Endodermal cell (in vitro differentiated cells): ENCODE data around the gene CHPF2. TPM values are rescaled to one million over a fixed set of nuclear protein-coding genes. Genes with fewer than 3 reads are reported as not detected.

Experiments used
- DNase-seq: peaks from one replicate; pipeline ENCODE4 v3.0.0-alpha.2; 2017
- H3K27ac ChIP-seq: 2 replicates; pipeline ENCODE4 v1.5.1; 2013; ENCODE audit warnings: mild to moderate bottlenecking, low read depth, low read length, moderate library complexity
- H3K27me3 ChIP-seq: 2 replicates; pipeline ENCODE4 v1.6.1; 2013; ENCODE audit warnings: mild to moderate bottlenecking, low read length, moderate library complexity; ENCODE audit not compliant: insufficient read depth, control insufficient read depth, poor library complexity, severe bottlenecking
- H3K36me3 ChIP-seq: 2 replicates; pipeline ENCODE4 v1.7.0; 2013; ENCODE audit warnings: mild to moderate bottlenecking, low read length, moderate library complexity; ENCODE audit not compliant: control insufficient read depth, insufficient read depth
- H3K4me1 ChIP-seq: one replicate; pipeline ENCODE4 v1.7.0; 2013; ENCODE audit warnings: low read length; ENCODE audit not compliant: control insufficient read depth, insufficient read depth
- H3K4me3 ChIP-seq: 2 replicates; pipeline ENCODE4 v1.5.1; 2013; ENCODE audit warnings: mild to moderate bottlenecking, low read length, moderate library complexity
- H3K9ac ChIP-seq: 2 replicates; pipeline ENCODE4 v1.6.1; 2013; ENCODE audit warnings: mild to moderate bottlenecking, low read length, moderate library complexity; ENCODE audit not compliant: poor library complexity, severe bottlenecking; ENCODE audit errors: extremely low read depth
- H3K9me3 ChIP-seq: 2 replicates; pipeline ENCODE4 v1.6.1; 2013; ENCODE audit warnings: mild to moderate bottlenecking, low read length, moderate library complexity; ENCODE audit not compliant: control insufficient read depth
- H3K27ac Mint-ChIP-seq: 2 replicates; pipeline ENCODE4 v1.8.0; 2020; ENCODE audit warnings: mixed read lengths
- H3K27me3 Mint-ChIP-seq: 2 replicates; pipeline ENCODE4 v1.8.0; 2021; ENCODE audit warnings: mild to moderate bottlenecking, mixed read lengths; ENCODE audit not compliant: insufficient read depth
- H3K36me3 Mint-ChIP-seq: 2 replicates; pipeline ENCODE4 v1.8.0; 2020; ENCODE audit warnings: low read depth, mixed read lengths
- H3K4me1 Mint-ChIP-seq: 2 replicates; pipeline ENCODE4 v1.8.0; 2020; ENCODE audit warnings: mixed read lengths
- H3K4me3 Mint-ChIP-seq: 2 replicates; pipeline ENCODE4 v1.8.0; 2020; ENCODE audit warnings: mild to moderate bottlenecking, moderate library complexity, mixed read lengths
- H3K9me3 Mint-ChIP-seq: 2 replicates; pipeline ENCODE4 v1.8.0; 2020; ENCODE audit warnings: mild to moderate bottlenecking, mixed read lengths
- CTCF ChIP-seq: fragments of 200-600 bp; sonication (generic); conservative IDR thresholded peaks from 2 replicates; pipeline ENCODE4 v1.5.0; 2021; ENCODE audit warnings: antibody characterized with exemption, mild to moderate bottlenecking
- WGBS, 2 experiments: methylation state at CpG; one replicate each; pipeline versions ENCODE4 v1.1.5 to v1.1.7; 2013; ENCODE audit warnings: missing lambda C conversion rate in 2 of 2, mixed read lengths in 1 of 2; ENCODE audit not compliant: insufficient coverage in 1 of 2, insufficient read length in 1 of 2; 5-methylcytosine and 5-hydroxymethylcytosine counted together
- total RNA-seq, 2 donors: library from RNA; stranded (reverse); fragmentation: NEBNext Ultra II Directional in 1 of 2; extraction: Animal tissue kit (Norgen Biotek cat#: 25700) in 1 of 2; gene quantifications; 2 replicates in 1 of 2; 3 replicates in 1 of 2; pipeline ENCODE4 v1.2.1, GENCODE V29; 2021

Gene CHPF2
- total RNA-seq, 2 donors from 2014 or later = 31.9 to 35.6 TPM

- peaks cover 25% of the 10 kb centered on the region for H3K27me3 Mint-ChIP-seq
- H3K27ac ChIP-seq = no peak within 1 kb of the TSS
- no peaks in the 10 kb centered on the region for H3K4me1 ChIP-seq
- no peaks in the 10 kb centered on the region for H3K9me3 Mint-ChIP-seq
- H3K4me1 Mint-ChIP-seq = no peaks in the 10 kb centered on the region
- WGBS, 2 experiments = 86 to 88% methylated on average over 9 to 22 of the region's 22 CpGs
- H3K36me3 Mint-ChIP-seq = no peaks in the 10 kb centered on the region
- H3K36me3 ChIP-seq = no peaks in the 10 kb centered on the region
- TF ChIP-seq CTCF = no peak
- no peak within 1 kb of the TSS for H3K4me3 Mint-ChIP-seq
- H3K27me3 ChIP-seq = peaks cover 9% of the 10 kb centered on the region
- DNase-seq = no peak
- H3K4me3 ChIP-seq = no peak within 1 kb of the TSS
- H3K9ac ChIP-seq = no peak within 1 kb of the TSS
- no peaks in the 10 kb centered on the region for H3K9me3 ChIP-seq
- no peak within 1 kb of the TSS for H3K27ac Mint-ChIP-seq
Measured at GRCh38 chr7:151186640-151187408, 45.5 kb upstream of the CHPF2 start, which contains the start of gene ASB10. Gene ASB10, minus strand, starts transcription at chr7:151187250. Its CDS starts 120 bp downstream, at chr7:151187130.

- H3K27me3 Mint-ChIP-seq = peaks cover 20% of the 10 kb centered on the region
- no peak overlapping the region for H3K4me3 Mint-ChIP-seq
- H3K9me3 ChIP-seq = no peaks in the 10 kb centered on the region
- no peaks in the 10 kb centered on the region for H3K36me3 ChIP-seq
- no peaks in the 10 kb centered on the region for H3K4me1 Mint-ChIP-seq
- H3K27ac ChIP-seq = no peak overlapping the region
- H3K27ac Mint-ChIP-seq = no peak overlapping the region
- no peak overlapping the region for H3K4me3 ChIP-seq
- TF ChIP-seq CTCF = no peak
- no peak for DNase-seq
- H3K4me1 ChIP-seq = no peaks in the 10 kb centered on the region
- no peaks in the 10 kb centered on the region for H3K9me3 Mint-ChIP-seq
- peaks cover 9% of the 10 kb centered on the region for H3K27me3 ChIP-seq
- H3K9ac ChIP-seq = no peak overlapping the region
- no peaks in the 10 kb centered on the region for H3K36me3 Mint-ChIP-seq
- 91 to 95% methylated on average over 14 to 22 of the region's 22 CpGs for WGBS, 2 experiments
Measured at GRCh38 chr7:151187409-151188251, 44.7 kb upstream of the CHPF2 start.

GRCh38 chr7:151188252-151188542 lies 44.1 kb upstream of the CHPF2 start:
- Histone ChIP-seq H3K27ac (no peak overlapping the region), H3K9ac (no peak overlapping the region), H3K4me3 (no peak overlapping the region), H3K27me3 (peaks cover 9% of the 10 kb centered on the region), H3K36me3 (no peaks in the 10 kb centered on the region), H3K9me3 (no peaks in the 10 kb centered on the region), H3K4me1 (no peaks in the 10 kb centered on the region)
- H3K27me3 Mint-ChIP-seq = peaks cover 17% of the 10 kb centered on the region
- WGBS, 2 experiments = 72 to 100% methylated on average over 2 to 5 of the region's 5 CpGs
- H3K9me3 Mint-ChIP-seq = no peaks in the 10 kb centered on the region
- H3K36me3 Mint-ChIP-seq = no peaks in the 10 kb centered on the region
- no peak overlapping the region for H3K4me3 Mint-ChIP-seq
- no peak for TF ChIP-seq CTCF
- no peaks in the 10 kb centered on the region for H3K4me1 Mint-ChIP-seq
- H3K27ac Mint-ChIP-seq = no peak overlapping the region
- DNase-seq = no peak
